Measurements from ENCODE around the gene EFCAB11. TPM values are rescaled to one million over a fixed set of nuclear protein-coding genes. Genes with fewer than 3 reads are reported as not detected.

Gene EFCAB11
- total and polyA plus RNA-seq, 2 donors (not counting 3 experiments of a cell fraction or from before 2014, with no cell fraction given): 2.8 to 6.3 TPM

GRCh38 chr14:89884761-89885160, 69.8 kb downstream of the EFCAB11 start:
- Histone ChIP-seq H3K4me1 (ENCODE audit: control insufficient read depth, extremely low read depth, insufficient read depth, low read length) (no peaks in the 10 kb centered on the region), H3K9ac (replicated peaks; ENCODE audit: extremely low read depth, insufficient read depth, low read length) (no peak overlapping the region), H3K4me3 (replicated peaks in 1 of 3; ENCODE audit: insufficient read depth in 1 of 3, low read depth in 1 of 3, low read length in 3 of 3) (no peak overlapping the region), H3K9me1 (replicated peaks; ENCODE audit: control insufficient read depth, extremely low read depth, insufficient read depth, low read length) (no peaks in the 10 kb centered on the region), H3K27me3 (ENCODE audit: control insufficient read depth in 2 of 2, insufficient read depth in 2 of 2, low read length in 2 of 2) (no peaks in the 10 kb centered on the region), H3K79me2 (ENCODE audit: control insufficient read depth, insufficient read depth, low read length) (no peaks in the 10 kb centered on the region), H3K9me3 (replicated peaks; ENCODE audit: control insufficient read depth, insufficient read depth, low read length) (no peaks in the 10 kb centered on the region), H4K20me1 (replicated peaks; ENCODE audit: control insufficient read depth, extremely low read depth, insufficient read depth, low read length) (no peaks in the 10 kb centered on the region), H2AFZ (ENCODE audit: low read depth, low read length) (no peak overlapping the region), H3K27ac (ENCODE audit: insufficient read depth, low read depth, low read length) (no peak overlapping the region), H3K36me3 (ENCODE audit: control insufficient read depth in 2 of 2, extremely low read depth in 1 of 2, insufficient read depth in 2 of 2, low read length in 2 of 2) (no peaks in the 10 kb centered on the region), H3K4me2 (ENCODE audit: insufficient read depth, low read length) (no peak overlapping the region)
- FAIRE-seq: no peak
- CTCF ChIA-PET: no interaction called here
- intact Hi-C loops (cut with micrococcal nuclease) (no loop called here), dilution Hi-C loops (cut with MboI; ENCODE audit: extremely low pct_ligation_motif_present, low sequenced_read_pairs) (no loop called here)
- no TSS peak for BruUV-seq (replicated peaks)
- TF ChIP-seq MAX (IDR thresholded peaks at IDR 0.05; ENCODE audit: insufficient read depth, insufficient read length) (no peak), EZH2 (IDR thresholded peaks at IDR 0.05; ENCODE audit: borderline replicate concordance, low read depth, low read length, severe bottlenecking) (no peak), MYC (IDR thresholded peaks at IDR 0.05; ENCODE audit: low read depth, low read length) (no peak), POLR2AphosphoS5 (IDR thresholded peaks at IDR 0.05; ENCODE audit: insufficient read depth, low read depth, low read length) (no peak), JUN (IDR thresholded peaks at IDR 0.05; ENCODE audit: borderline replicate concordance, insufficient read depth, insufficient read length, low read depth) (no peak), GATA2 (IDR thresholded peaks at IDR 0.05; ENCODE audit: insufficient read depth, insufficient read length, low read depth, low read length) (no peak)
- no peak for DNase-seq (ENCODE audit: low read depth, low spot score)
- POLR2A ChIA-PET: no interaction called here

- ChIA-PET CTCF (no interaction called here), POLR2A (no interaction called here)
- intact Hi-C loops (cut with micrococcal nuclease): no loop called here
- TF ChIP-seq POLR2A (IDR thresholded peaks at IDR 0.05; ENCODE audit: low read depth, low read length) (no peak), GATA2 (IDR thresholded peaks at IDR 0.05; ENCODE audit: insufficient read depth, insufficient read length, low read depth, low read length) (no peak), CTCF (IDR thresholded peaks at IDR 0.05; ENCODE audit: extremely low read depth in 1 of 2, insufficient read depth in 1 of 2, low read depth in 1 of 2, low read length in 2 of 2) (no peak), POLR2AphosphoS5 (IDR thresholded peaks at IDR 0.05; ENCODE audit: insufficient read depth, low read depth, low read length) (no peak), EZH2 (IDR thresholded peaks at IDR 0.05; ENCODE audit: borderline replicate concordance, low read depth, low read length, severe bottlenecking) (no peak), JUN (IDR thresholded peaks at IDR 0.05; ENCODE audit: borderline replicate concordance, insufficient read depth, insufficient read length, low read depth) (no peak), MYC (IDR thresholded peaks at IDR 0.05; ENCODE audit: low read depth, low read length) (no peak), MAX (IDR thresholded peaks at IDR 0.05; ENCODE audit: insufficient read depth, insufficient read length) (no peak), FOS (IDR thresholded peaks at IDR 0.05; ENCODE audit: borderline replicate concordance, insufficient read depth, low read length) (no peak)
- H3K4me3 ChIP-seq (replicated peaks in 1 of 3; ENCODE audit: insufficient read depth in 1 of 3, low read depth in 1 of 3, low read length in 3 of 3): no peak overlapping the region
- H3K9me1 ChIP-seq (replicated peaks; ENCODE audit: control insufficient read depth, extremely low read depth, insufficient read depth, low read length): no peaks in the 10 kb centered on the region
- H2AFZ ChIP-seq (ENCODE audit: low read depth, low read length): no peak overlapping the region
- H3K27me3 ChIP-seq (ENCODE audit: control insufficient read depth in 2 of 2, insufficient read depth in 2 of 2, low read length in 2 of 2): no peaks in the 10 kb centered on the region
- H4K20me1 ChIP-seq (replicated peaks; ENCODE audit: control insufficient read depth, extremely low read depth, insufficient read depth, low read length): no peaks in the 10 kb centered on the region
- no peak overlapping the region for H3K4me2 ChIP-seq (ENCODE audit: insufficient read depth, low read length)
- no peaks in the 10 kb centered on the region for H3K4me1 ChIP-seq (ENCODE audit: control insufficient read depth, extremely low read depth, insufficient read depth, low read length)
- H3K9me3 ChIP-seq (replicated peaks; ENCODE audit: control insufficient read depth, insufficient read depth, low read length): no peaks in the 10 kb centered on the region
- FAIRE-seq (no peak), DNase-seq (ENCODE audit: low read depth, low spot score) (no peak)
- no peak overlapping the region for H3K9ac ChIP-seq (replicated peaks; ENCODE audit: extremely low read depth, insufficient read depth, low read length)
- dilution Hi-C loops (cut with MboI; ENCODE audit: extremely low pct_ligation_motif_present, low sequenced_read_pairs): no loop called here
- BruUV-seq (replicated peaks): no TSS peak
- H3K36me3 ChIP-seq (ENCODE audit: control insufficient read depth in 2 of 2, extremely low read depth in 1 of 2, insufficient read depth in 2 of 2, low read length in 2 of 2): no peaks in the 10 kb centered on the region
- H3K27ac ChIP-seq (ENCODE audit: insufficient read depth, low read depth, low read length): no peak overlapping the region
- H3K79me2 ChIP-seq (ENCODE audit: control insufficient read depth, insufficient read depth, low read length): no peaks in the 10 kb centered on the region
Observed at GRCh38 chr14:89881839-89882238, 72.7 kb downstream of the EFCAB11 start.

Measured in endothelial cell of umbilical vein (primary cell).